Measurements from ENCODE around the gene GALNT10.
"Not testable (repeated sequence)": the region's sequence is repeated elsewhere in the genome, so short reads cannot be mapped to it uniquely, and the experiment has no call there.

Gene GALNT10

GRCh38 chr5:154331924-154332323 is 141.4 kb downstream of the GALNT10 start:
- DNase-seq, result no peak

- no peak for DNase-seq
Observed at GRCh38 chr5:154332451-154332850, 141.9 kb downstream of the GALNT10 start.

- no peak for DNase-seq
Observed at GRCh38 chr5:154333016-154333415, 142.5 kb downstream of the GALNT10 start.

- no peak for DNase-seq
Observed at GRCh38 chr5:154334406-154335064, 144.0 kb downstream of the GALNT10 start.

GRCh38 chr5:154335065-154335448 is 144.5 kb downstream of the GALNT10 start:
- no peak for DNase-seq

- DNase-seq, result no peak
Observed at GRCh38 chr5:154341620-154342019, 151.1 kb downstream of the GALNT10 start.

GRCh38 chr5:154342211-154342610 is 151.7 kb downstream of the GALNT10 start:
- DNase-seq, result no peak

GRCh38 chr5:154342963-154343362 is 152.4 kb downstream of the GALNT10 start:
- DNase-seq, result no peak

- no peak for DNase-seq
Observed at GRCh38 chr5:154344461-154344860, 153.9 kb downstream of the GALNT10 start.

GRCh38 chr5:154345255-154345952 is 154.9 kb downstream of the GALNT10 start:
- DNase-seq, result no peak

- DNase-seq, result no peak
Observed at GRCh38 chr5:154346427-154346826, 155.9 kb downstream of the GALNT10 start.

GRCh38 chr5:154349626-154350264 is 159.2 kb downstream of the GALNT10 start:
- DNase-seq, result no peak

- DNase-seq, result no peak
Observed at GRCh38 chr5:154351141-154351540, 160.6 kb downstream of the GALNT10 start.

- DNase-seq, result no peak
Observed at GRCh38 chr5:154351566-154351965, 161.0 kb downstream of the GALNT10 start.

- DNase-seq, result no peak
Observed at GRCh38 chr5:154352960-154353548, 162.5 kb downstream of the GALNT10 start.

- no peak for DNase-seq
Observed at GRCh38 chr5:154355129-154355611, 164.6 kb downstream of the GALNT10 start.

- DNase-seq, result no peak
Observed at GRCh38 chr5:154356020-154356655, 165.6 kb downstream of the GALNT10 start.

GRCh38 chr5:154356958-154357357 is 166.4 kb downstream of the GALNT10 start:
- no peak for DNase-seq

GRCh38 chr5:154358516-154359220 is 168.1 kb downstream of the GALNT10 start:
- no peak for DNase-seq

GRCh38 chr5:154359221-154359573 is 168.7 kb downstream of the GALNT10 start:
- no peak for DNase-seq

GRCh38 chr5:154360241-154360640 is 169.7 kb downstream of the GALNT10 start:
- not testable (repeated sequence) for DNase-seq

GRCh38 chr5:154363411-154363810 is 172.9 kb downstream of the GALNT10 start:
- no peak for DNase-seq

GRCh38 chr5:154364771-154365170 is 174.2 kb downstream of the GALNT10 start:
- no peak for DNase-seq
